GM04503 (cell line): ENCODE measurements around the gene MAPK8IP3.
"Not testable (repeated sequence)": the region's sequence is repeated elsewhere in the genome, so short reads cannot be mapped to it uniquely, and the experiment has no call there.

Source experiments
- DNase-seq: peaks from one replicate; pipeline ENCODE4 v3.0.0-alpha.2; 2012; ENCODE audit warnings: low read depth

The MAPK8IP3 gene

GRCh38 chr16:1709356-1709755 lies 3.4 kb downstream of the MAPK8IP3 start:
- no peak for DNase-seq

GRCh38 chr16:1710811-1711507 lies 5.0 kb downstream of the MAPK8IP3 start:
- DNase-seq, result no peak

GRCh38 chr16:1712791-1713261 lies 6.8 kb downstream of the MAPK8IP3 start:
- DNase-seq, result no peak

- no peak for DNase-seq
Measured at GRCh38 chr16:1713331-1713730, 7.3 kb downstream of the MAPK8IP3 start.

GRCh38 chr16:1713933-1714332 lies 7.9 kb downstream of the MAPK8IP3 start:
- no peak for DNase-seq

GRCh38 chr16:1715220-1715619 lies 9.2 kb downstream of the MAPK8IP3 start:
- no peak for DNase-seq

- not testable (repeated sequence) for DNase-seq
Measured at GRCh38 chr16:1718236-1718635, 12.2 kb downstream of the MAPK8IP3 start.

GRCh38 chr16:1719559-1720229 lies 13.7 kb downstream of the MAPK8IP3 start:
- not testable (repeated sequence) for DNase-seq

- DNase-seq, result no peak
Measured at GRCh38 chr16:1721372-1721771, 15.4 kb downstream of the MAPK8IP3 start.

- DNase-seq, result no peak
Measured at GRCh38 chr16:1723450-1724147, 17.6 kb downstream of the MAPK8IP3 start.

- no peak for DNase-seq
Measured at GRCh38 chr16:1724491-1724890, 18.5 kb downstream of the MAPK8IP3 start.

- no peak for DNase-seq
Measured at GRCh38 chr16:1726661-1727502, 20.9 kb downstream of the MAPK8IP3 start.

- no peak for DNase-seq
Measured at GRCh38 chr16:1727651-1728624, 21.9 kb downstream of the MAPK8IP3 start.

GRCh38 chr16:1729026-1729425 lies 23.0 kb downstream of the MAPK8IP3 start:
- DNase-seq, result no peak

- no peak for DNase-seq
Measured at GRCh38 chr16:1729445-1729844, 23.4 kb downstream of the MAPK8IP3 start.

- DNase-seq, result no peak
Measured at GRCh38 chr16:1731073-1731472, 25.1 kb downstream of the MAPK8IP3 start.

GRCh38 chr16:1731603-1732002 lies 25.6 kb downstream of the MAPK8IP3 start:
- DNase-seq, result no peak

GRCh38 chr16:1732071-1732470 lies 26.1 kb downstream of the MAPK8IP3 start:
- DNase-seq, result no peak

GRCh38 chr16:1732551-1732987 lies 26.6 kb downstream of the MAPK8IP3 start:
- DNase-seq, result not testable (repeated sequence)

GRCh38 chr16:1734123-1734522 lies 28.1 kb downstream of the MAPK8IP3 start:
- DNase-seq, result no peak

GRCh38 chr16:1734816-1735215 lies 28.8 kb downstream of the MAPK8IP3 start:
- DNase-seq, result no peak
